Esophagus muscularis mucosa (tissue), 3 donors: Measurements from ENCODE around the gene PTPRU.

Source experiments
- EP300 ChIP-seq: sonication (generic); formaldehyde crosslinking; IDR thresholded peaks from one replicate; pipeline ENCODE4 v1.6.1; 2017; ENCODE audit warnings: antibody characterized with exemption
- TF ChIP-seq, protein P1 (sequence below), 3 experiments: fragments of 200-600 bp in 2 of 3; fragments of 450-650 bp in 1 of 3; sonication (generic) in 2 of 3; IDR thresholded peaks; one replicate each; pipeline ENCODE4 v1.5.1; 2017 to 2019; ENCODE audit warnings: antibody characterized with exemption in 3 of 3, mild to moderate bottlenecking in 2 of 3, moderate library complexity in 1 of 3

DNA sequence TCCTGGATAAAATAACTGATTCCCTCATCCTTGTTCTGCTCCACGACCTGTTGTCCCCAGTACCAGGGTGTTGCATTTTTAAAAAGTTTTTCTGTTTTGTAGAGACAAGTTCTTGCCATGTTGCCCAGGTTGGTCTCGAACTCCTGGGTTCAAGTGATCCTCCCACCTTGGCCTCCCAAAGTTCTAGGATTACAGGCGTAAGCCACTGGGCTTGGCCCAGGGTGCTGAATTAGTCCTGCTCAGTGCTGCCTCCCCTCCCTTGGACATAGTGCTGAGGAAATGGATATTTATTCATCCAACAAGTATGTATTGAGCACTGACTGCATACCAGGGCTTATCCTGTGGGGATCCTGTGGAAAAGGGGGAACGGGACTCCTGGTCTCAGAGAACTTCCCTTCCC, 126.4 kb downstream of the PTPRU start:
- TF ChIP-seq EP300 = no peak
- TF ChIP-seq, protein P1, sequence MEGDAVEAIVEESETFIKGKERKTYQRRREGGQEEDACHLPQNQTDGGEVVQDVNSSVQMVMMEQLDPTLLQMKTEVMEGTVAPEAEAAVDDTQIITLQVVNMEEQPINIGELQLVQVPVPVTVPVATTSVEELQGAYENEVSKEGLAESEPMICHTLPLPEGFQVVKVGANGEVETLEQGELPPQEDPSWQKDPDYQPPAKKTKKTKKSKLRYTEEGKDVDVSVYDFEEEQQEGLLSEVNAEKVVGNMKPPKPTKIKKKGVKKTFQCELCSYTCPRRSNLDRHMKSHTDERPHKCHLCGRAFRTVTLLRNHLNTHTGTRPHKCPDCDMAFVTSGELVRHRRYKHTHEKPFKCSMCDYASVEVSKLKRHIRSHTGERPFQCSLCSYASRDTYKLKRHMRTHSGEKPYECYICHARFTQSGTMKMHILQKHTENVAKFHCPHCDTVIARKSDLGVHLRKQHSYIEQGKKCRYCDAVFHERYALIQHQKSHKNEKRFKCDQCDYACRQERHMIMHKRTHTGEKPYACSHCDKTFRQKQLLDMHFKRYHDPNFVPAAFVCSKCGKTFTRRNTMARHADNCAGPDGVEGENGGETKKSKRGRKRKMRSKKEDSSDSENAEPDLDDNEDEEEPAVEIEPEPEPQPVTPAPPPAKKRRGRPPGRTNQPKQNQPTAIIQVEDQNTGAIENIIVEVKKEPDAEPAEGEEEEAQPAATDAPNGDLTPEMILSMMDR (IDR thresholded peaks at IDR 0.05) = no peak
